T-helper 17 cell (primary cell): ENCODE results near the gene RAPGEF1. TPM values are rescaled to one million over a fixed set of nuclear protein-coding genes. Genes with fewer than 3 reads are reported as not detected.
"Not testable (repeated sequence)": the region's sequence is repeated elsewhere in the genome, so short reads cannot be mapped to it uniquely, and the experiment has no call there.

Experiments
- ATAC-seq: fragments of 150-1000 bp; cut with Tn5 transposase; 2 replicates; pipeline ENCODE4 v1.10.0; 2021; ENCODE audit warnings: mild to moderate bottlenecking, moderate library complexity
- DNase-seq, 3 donors: peaks; one replicate each; pipeline versions ENCODE4 v3.0.0 to v3.0.0-alpha.2; 2020 to 2021
- H3K9me3 ChIP-seq: one replicate; pipeline ENCODE4 v1.7.0; 2013; ENCODE audit warnings: low read length, mild to moderate bottlenecking; ENCODE audit not compliant: control insufficient read depth, poor library complexity, severe bottlenecking
- H3K27ac Mint-ChIP-seq: one replicate; pipeline ENCODE4 v1.8.0; 2022; ENCODE audit warnings: mild to moderate bottlenecking, moderate library complexity, mixed read lengths
- H3K27me3 Mint-ChIP-seq: one replicate; pipeline ENCODE4 v1.8.0; 2022; ENCODE audit warnings: mixed read lengths
- H3K36me3 Mint-ChIP-seq: one replicate; pipeline ENCODE4 v1.8.0; 2022; ENCODE audit warnings: low read depth, mixed read lengths
- H3K4me1 Mint-ChIP-seq: one replicate; pipeline ENCODE4 v1.8.0; 2022; ENCODE audit warnings: mild to moderate bottlenecking, mixed read lengths
- H3K4me3 Mint-ChIP-seq: one replicate; pipeline ENCODE4 v1.8.0; 2022; ENCODE audit warnings: mild to moderate bottlenecking, moderate library complexity, mixed read lengths
- total RNA-seq, 4 donors: library from RNA in 2 of 4; stranded (reverse) in 2 of 4; gene quantifications; one replicate each; pipeline ENCODE4 v1.2.3 and lab custom pipeline; 2022 to 2026

The RAPGEF1 gene
- total RNA-seq, 2 donors from 2014 or later, result 176 to 209 TPM

DNA sequence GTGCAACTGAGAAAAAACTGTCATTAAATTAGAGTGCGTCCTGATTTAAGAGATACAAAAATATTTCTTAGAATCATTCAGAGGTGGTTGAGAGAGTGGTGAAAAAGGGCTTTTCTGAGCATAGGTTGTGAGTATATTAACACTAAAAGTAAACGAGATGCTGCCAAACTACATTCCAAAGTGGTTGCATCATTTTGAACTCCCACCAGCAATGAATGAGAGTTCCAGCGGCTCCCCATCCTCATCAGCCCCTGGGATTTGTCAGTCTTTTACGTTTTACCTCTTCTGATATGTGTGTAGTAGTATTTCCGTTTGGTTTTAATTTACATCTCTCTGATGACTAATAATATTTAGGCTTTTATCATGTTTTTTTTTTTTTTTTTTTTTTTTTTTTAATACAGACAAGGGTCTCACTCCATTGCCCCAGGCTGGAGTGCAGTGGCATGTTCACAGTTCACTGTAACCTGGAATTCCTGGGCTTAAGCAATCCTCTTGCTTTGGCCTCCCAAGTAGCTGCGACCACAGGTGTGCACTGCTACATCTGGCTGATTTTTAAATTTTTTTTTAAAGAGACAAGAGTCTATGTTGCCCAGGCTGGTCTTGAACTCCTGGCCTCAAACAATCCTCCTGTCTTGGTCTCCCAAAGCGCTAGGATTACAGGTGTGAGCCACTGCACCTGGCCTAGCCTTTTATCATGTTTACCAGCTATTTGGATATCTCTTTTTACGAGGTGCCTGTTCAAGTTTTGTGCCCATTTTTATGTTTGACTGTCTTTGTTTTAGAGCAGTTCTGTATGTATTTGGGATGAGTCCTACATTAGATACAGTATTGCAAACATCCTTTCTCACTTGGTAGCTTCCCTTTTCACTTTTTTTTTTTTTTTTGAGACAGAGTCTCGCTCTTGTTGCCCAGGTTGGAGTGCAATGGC, 177.6 kb downstream of the RAPGEF1 start:
- no peak overlapping the region for H3K27ac Mint-ChIP-seq
- no peak overlapping the region for H3K4me3 Mint-ChIP-seq
- DNase-seq (no peak), ATAC-seq (no peak)
- H3K27me3 Mint-ChIP-seq, result no peaks in the 10 kb centered on the region
- no peaks in the 10 kb centered on the region for H3K9me3 ChIP-seq
- H3K36me3 Mint-ChIP-seq, result no peaks in the 10 kb centered on the region
- peaks cover 3% of the 10 kb centered on the region for H3K4me1 Mint-ChIP-seq

DNA sequence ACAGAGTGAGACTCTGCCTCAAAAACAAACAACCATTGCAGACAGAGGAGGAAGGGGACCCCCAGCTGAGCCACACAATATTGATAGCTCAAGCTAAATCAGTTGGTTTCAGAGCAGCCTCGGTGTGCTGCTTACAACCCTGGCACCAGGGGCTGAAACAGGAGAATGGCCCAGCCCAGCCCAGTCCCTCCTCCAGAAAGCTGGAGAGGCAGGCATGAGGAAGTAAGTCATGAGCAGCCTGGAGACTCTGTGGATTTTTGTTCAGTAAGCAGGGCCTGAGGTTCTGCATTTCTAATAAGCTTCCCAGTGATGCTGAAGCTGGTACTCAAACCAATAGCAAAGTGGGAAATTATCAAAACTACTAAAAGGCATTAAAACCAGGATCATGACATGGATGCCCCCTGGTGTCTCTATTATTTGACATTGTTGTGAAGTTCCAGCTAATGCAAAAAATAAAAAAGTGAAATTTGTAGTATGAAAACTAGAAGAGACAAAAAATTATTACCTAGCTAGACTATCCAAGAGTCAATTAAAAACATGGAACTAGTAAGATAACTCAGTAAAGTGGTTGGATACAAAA, 180.4 kb downstream of the RAPGEF1 start:
- ATAC-seq (no peak), DNase-seq (no peak)
- peaks cover 3% of the 10 kb centered on the region for H3K36me3 Mint-ChIP-seq
- no peak overlapping the region for H3K4me3 Mint-ChIP-seq
- H3K4me1 Mint-ChIP-seq, result peaks cover 7% of the 10 kb centered on the region
- no peaks in the 10 kb centered on the region for H3K9me3 ChIP-seq
- H3K27ac Mint-ChIP-seq, result no peak overlapping the region
- H3K27me3 Mint-ChIP-seq, result peaks cover 14% of the 10 kb centered on the region

DNA sequence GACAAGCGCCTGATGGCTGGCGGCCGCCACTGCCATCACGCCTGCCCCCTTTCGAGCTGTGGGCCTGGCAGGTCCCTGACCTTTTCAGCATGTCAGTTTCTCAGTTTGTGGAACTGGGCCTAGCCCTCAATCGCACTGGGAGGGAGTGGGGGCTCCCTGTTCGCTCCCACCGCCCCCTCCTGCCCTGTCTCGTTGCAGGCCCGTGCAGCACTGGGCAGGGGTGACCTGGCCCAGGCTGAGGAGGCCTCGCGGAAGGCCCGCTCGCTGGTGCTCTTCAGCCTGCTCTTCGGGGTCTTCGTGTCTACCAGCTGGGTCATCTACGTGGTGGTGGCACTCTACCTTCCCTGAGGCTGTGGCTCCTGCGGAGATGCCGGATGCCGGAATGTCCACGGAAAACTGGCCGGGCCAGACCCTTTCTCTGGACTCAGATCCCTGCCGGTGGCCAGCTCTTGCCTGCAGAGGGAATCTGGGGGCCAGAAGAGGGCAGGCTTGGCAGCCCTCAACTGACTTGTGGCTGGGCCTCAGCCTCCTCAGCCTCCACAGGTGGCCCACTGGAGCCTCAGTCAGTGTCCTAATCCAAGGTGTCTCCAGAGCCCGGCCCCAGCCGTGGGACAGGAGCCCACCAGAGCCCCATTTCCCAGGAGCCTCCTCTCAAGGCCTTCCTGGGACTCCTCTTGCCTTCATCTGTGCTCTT, 181.9 kb downstream of the RAPGEF1 start:
- ATAC-seq (no peak), DNase-seq (no peak)
- Mint-ChIP-seq H3K27me3 (peaks cover 25% of the 10 kb centered on the region), H3K36me3 (peaks cover 3% of the 10 kb centered on the region), H3K4me1 (peaks cover 10% of the 10 kb centered on the region), H3K27ac (no peak overlapping the region), H3K4me3 (no peak overlapping the region)
- no peaks in the 10 kb centered on the region for H3K9me3 ChIP-seq

DNA sequence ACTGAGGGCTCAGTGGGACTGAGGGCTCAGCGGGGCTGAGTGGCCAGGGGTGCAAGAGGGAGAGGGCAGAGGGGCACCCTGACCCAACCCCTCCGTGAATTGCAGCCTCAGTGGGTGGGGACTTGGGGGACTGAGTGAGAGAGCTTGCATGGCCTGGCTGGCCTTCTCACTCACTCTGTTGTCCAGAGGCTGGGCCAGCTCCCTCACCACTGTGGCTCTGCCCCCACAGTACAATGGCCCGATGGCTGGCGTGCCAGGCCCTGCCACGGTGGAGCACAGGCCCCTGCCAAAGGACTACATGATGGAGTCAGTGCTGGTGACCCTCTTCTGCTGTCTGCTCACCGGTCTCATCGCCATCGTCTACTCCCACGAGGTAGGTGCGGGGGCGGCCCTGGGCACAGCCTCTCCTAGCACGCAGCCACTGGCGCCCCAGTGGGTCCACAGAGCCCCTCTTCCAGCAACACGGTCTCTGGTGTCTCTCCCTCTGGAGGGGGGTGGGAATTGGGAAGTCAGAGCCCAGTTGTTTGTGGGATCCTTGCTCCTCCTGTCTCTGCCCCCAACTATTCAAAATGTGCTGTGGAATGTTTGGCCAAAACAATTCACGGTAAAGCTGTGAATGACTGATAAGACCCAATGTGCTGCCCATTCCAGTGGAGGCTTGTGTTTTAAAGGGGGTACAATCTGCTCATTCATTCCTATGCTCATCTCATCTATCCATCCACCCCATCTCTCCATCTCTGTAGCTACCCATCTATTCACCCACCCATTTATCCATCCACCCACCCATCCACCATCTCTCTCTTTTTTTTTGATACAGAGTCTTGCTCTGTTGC, 183.8 kb downstream of the RAPGEF1 start:
- Mint-ChIP-seq H3K27me3 (peaks cover 39% of the 10 kb centered on the region), H3K4me3 (peak overlapping the region; percentile 10)
- no peak for ATAC-seq

DNA sequence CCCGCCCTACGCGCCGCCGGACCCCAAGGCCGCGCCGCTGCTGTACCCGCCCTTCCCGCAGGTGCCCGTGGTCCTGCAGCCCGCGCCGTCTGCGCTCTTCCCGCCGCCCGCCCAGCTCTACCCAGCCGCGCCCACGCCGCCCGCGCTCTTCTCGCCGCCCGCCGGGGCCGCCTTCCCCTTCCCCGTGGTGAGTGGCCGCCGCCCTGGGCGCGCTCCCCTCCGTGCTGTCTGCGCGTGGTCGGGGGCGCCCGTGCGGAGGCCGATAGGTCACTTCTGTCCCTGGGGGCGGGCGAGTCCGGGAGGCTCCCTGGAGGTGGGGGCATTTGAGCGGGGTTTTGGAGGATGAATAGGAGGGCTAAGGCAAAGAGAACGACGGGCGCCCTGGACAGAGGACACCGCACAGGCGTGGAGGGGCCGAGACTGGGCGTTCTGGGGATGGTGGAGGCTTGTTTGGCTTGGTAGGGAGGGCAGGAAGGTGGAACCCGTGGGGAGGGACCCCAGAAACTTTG, 185.0 kb downstream of the RAPGEF1 start:
- Mint-ChIP-seq H3K36me3 (peaks cover 10% of the 10 kb centered on the region), H3K4me3 (peak overlapping the region; percentile 36), H3K27ac (no peak overlapping the region), H3K4me1 (peaks cover 12% of the 10 kb centered on the region), H3K27me3 (peaks cover 51% of the 10 kb centered on the region)
- ATAC-seq, result peak; percentile 44
- no peaks in the 10 kb centered on the region for H3K9me3 ChIP-seq
- no peak for DNase-seq

More for the DNA sequence above, 183.8 kb downstream of the RAPGEF1 start:
- Mint-ChIP-seq H3K4me1 (peaks cover 12% of the 10 kb centered on the region), H3K27ac (no peak overlapping the region), H3K36me3 (peaks cover 5% of the 10 kb centered on the region)
- DNase-seq, result no peak
- no peaks in the 10 kb centered on the region for H3K9me3 ChIP-seq

DNA sequence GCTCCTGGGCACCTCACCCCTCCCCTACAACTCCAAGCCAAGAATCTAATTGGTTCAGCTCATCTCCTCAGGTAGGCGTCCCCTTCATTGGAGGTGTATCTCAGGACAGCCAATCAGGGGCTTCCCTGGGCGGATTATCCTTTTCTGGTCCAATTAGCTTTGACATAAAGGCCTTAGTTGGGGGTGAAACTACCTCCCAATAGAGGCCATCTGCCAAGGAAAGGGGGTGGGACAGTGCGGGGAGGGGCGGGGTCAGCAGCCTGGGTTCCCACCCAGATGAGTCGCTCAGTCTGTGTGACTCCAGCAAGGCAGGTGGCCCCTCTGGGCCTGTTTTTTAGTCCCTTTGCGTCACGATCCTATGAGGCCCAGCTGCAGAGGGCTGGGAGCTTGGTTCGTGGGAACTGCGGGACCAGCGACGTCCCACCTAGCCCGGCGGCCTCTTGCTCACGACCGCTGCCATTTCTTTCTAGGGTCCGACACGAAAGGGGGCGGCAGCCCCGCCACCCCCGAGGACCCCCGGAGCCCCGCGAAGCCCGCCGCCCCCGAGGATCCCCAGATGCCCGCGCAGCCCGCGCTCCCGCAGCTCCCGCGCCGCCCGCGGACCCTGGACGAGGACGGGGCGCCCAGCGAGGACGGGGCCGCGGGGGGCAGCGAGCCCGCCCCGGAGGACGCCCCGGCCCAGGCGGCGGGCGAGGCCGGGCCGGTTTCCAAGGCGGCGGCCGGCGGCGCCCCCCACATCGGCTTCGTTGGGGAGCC, 185.6 kb downstream of the RAPGEF1 start:
- H3K4me1 Mint-ChIP-seq, result peaks cover 12% of the 10 kb centered on the region
- no peak for ATAC-seq
- peaks cover 57% of the 10 kb centered on the region for H3K27me3 Mint-ChIP-seq
- DNase-seq, result no peak
- peaks cover 10% of the 10 kb centered on the region for H3K36me3 Mint-ChIP-seq
- H3K4me3 Mint-ChIP-seq, result no peak overlapping the region
- H3K27ac Mint-ChIP-seq, result no peak overlapping the region
- no peaks in the 10 kb centered on the region for H3K9me3 ChIP-seq

DNA sequence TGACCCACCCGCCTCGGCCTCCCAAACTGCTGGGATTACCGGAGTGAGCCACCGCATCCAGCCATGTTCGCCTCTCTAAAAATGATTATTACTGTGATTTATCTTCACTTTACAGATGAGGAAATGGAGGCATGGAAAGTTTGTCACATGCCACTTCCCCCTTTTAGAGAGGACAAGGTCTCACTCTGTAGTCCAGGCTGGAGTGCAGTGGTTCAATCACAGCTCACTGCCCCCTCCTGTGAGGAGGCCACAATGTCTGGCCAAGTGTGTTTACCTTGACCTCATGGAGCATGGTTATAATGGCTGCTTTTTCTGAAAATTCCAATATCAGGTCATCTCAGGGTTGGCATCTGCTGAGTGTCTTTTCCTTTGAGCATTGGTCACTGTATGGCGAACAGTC, 187.8 kb downstream of the RAPGEF1 start:
- ATAC-seq, result no peak
- Mint-ChIP-seq H3K27ac (no peak overlapping the region), H3K4me1 (peaks cover 18% of the 10 kb centered on the region), H3K4me3 (no peak overlapping the region), H3K27me3 (peaks cover 79% of the 10 kb centered on the region), H3K36me3 (peaks cover 19% of the 10 kb centered on the region)
- no peak for DNase-seq
- H3K9me3 ChIP-seq, result no peaks in the 10 kb centered on the region

DNA sequence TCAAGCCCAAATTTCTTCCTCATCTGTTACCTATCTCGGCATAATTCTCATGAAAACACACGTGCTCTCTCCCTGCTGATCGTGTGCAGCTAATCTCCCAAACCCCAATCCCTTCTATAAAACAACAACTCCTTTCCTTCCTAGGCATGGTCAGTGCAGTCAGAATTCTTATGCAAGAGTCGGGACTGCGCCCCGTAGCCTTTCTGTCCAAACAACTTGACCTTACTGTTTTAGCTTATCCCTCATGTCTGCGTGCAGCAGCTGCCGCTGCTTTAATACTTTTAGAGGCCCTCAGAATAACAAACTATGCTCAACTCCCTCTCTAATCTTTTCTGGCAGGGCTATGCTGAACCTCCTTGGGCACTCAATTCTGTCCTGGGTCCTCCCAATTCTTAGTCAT, 189.4 kb downstream of the RAPGEF1 start:
- ATAC-seq, DNase-seq, H3K4me3 Mint-ChIP-seq, H3K9me3 ChIP-seq: not testable (repeated sequence)
- peaks cover 15% of the 10 kb centered on the region for H3K36me3 Mint-ChIP-seq
- peak overlapping the region; percentile 62 for H3K27ac Mint-ChIP-seq
- H3K4me1 Mint-ChIP-seq, result peaks cover 14% of the 10 kb centered on the region
- H3K27me3 Mint-ChIP-seq, result peaks cover 73% of the 10 kb centered on the region

DNA sequence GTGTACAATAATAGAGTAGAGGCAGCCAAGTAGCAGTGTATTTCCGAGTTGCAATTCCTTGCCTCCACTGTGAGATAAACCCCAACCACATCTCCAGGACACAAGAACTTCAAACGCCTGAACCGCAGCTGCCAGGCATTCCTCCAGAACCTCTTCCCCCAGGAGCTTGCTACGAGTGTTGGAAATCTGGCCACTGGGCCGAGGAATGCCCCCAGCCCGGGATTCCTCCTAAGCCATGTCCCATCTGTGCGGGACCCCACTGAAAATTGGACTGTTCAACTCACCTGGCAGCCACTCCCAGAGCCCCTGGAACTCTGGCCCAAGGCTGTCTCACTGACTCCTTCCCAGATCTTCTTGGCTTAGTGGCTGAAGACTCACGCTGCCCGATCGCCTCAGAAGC, 190.7 kb downstream of the RAPGEF1 start:
- not testable (repeated sequence) for H3K9me3 ChIP-seq, H3K27ac Mint-ChIP-seq, ATAC-seq, DNase-seq
- peaks cover 12% of the 10 kb centered on the region for H3K4me1 Mint-ChIP-seq
- peak overlapping the region; percentile 2 for H3K4me3 Mint-ChIP-seq
- H3K27me3 Mint-ChIP-seq, result peaks cover 67% of the 10 kb centered on the region
- peaks cover 15% of the 10 kb centered on the region for H3K36me3 Mint-ChIP-seq

DNA sequence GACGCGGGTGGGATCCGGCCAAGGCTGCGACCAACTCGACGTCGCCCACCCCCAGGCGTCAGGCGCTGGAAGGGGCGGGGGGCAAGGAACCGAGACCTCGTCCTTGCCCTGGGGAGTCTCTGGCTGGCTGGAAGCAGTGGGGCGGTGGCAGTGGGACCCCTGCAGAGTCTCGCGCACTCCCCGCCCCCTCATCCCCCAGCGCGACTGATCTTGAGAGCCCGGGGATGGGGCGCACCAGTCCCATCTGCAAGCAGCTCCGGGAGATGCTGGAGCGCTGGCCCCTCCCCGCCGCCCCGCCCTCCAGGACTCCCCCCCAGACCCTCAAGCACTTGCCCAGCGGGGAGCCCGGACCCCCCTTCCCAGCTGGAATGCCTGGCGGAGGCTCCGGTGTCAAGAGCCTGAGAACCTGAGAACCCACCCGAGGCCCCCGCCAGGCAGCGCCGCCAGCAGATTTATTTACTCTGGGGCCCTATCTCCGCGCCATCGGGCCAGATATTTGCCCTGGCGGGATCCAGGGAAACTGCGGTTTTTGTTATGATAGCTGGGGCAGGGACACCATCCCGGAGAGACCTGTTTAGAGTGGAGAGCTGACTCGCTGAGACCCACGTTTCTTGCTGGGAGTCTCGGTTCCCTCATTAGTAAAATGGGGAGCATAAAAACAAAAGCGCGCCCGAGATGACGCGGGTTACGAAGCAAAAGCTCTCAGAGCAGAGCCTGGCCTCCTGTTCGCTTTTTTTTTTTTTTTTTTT, 193.4 kb downstream of the RAPGEF1 start:
- H3K9me3 ChIP-seq, result peaks cover 7% of the 10 kb centered on the region
- peaks cover 15% of the 10 kb centered on the region for H3K36me3 Mint-ChIP-seq
- peak overlapping the region; percentile 77 for H3K4me3 Mint-ChIP-seq
- peaks cover 6% of the 10 kb centered on the region for H3K4me1 Mint-ChIP-seq
- H3K27ac Mint-ChIP-seq, result no peak overlapping the region
- H3K27me3 Mint-ChIP-seq, result peaks cover 46% of the 10 kb centered on the region
- no peak for DNase-seq
- peak; percentile 59 for ATAC-seq

DNA sequence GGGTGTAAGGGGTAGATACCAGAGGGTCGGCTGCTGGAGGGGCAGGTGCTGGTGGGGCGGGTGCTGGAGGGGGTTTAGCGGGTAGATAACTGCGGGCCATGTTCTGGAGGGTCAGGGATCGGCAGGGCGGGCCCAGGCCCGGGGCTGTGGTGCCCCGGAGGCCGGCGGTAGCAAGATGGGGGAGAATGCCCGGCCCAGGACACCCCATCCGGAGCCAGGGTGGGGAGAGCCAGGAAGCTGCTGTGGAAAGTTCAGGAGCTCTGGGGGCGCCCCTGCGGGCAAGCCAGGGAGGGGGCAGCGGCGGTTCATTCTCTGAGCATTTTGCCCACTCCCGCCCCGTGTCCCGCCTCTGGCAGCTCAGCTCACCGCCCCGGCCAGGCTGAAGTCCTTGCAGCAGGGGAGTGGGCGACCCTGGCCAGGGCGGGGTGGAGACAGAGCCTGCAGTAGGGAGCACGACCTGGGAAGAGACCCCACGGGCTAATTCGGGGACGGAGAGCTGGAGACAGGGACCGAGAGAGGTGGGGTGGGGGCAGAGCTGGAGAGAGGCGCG, 194.0 kb downstream of the RAPGEF1 start:
- DNase-seq (no peak), ATAC-seq (peak; percentile 8)
- Mint-ChIP-seq H3K4me1 (peaks cover 6% of the 10 kb centered on the region), H3K27ac (no peak overlapping the region), H3K27me3 (peaks cover 40% of the 10 kb centered on the region), H3K4me3 (peak overlapping the region; percentile 77), H3K36me3 (peaks cover 13% of the 10 kb centered on the region)
- H3K9me3 ChIP-seq, result peaks cover 7% of the 10 kb centered on the region
